Activated CD4-positive, alpha-beta T cell treated with anti-CD3 and anti-CD28 coated beads, Interleukin-2, Interleukin-6, amounts not matched to agents 100 ng/mL and 50 ng/mL, durations not matched to agents 16 hours and 8 hours (primary cell): ENCODE data around the gene ATP6V0C.

ENCODE experiments used
- DNase-seq: peaks from one replicate; pipeline ENCODE4 v3.0.0-alpha.2; 2020

ATP6V0C gene

DNA sequence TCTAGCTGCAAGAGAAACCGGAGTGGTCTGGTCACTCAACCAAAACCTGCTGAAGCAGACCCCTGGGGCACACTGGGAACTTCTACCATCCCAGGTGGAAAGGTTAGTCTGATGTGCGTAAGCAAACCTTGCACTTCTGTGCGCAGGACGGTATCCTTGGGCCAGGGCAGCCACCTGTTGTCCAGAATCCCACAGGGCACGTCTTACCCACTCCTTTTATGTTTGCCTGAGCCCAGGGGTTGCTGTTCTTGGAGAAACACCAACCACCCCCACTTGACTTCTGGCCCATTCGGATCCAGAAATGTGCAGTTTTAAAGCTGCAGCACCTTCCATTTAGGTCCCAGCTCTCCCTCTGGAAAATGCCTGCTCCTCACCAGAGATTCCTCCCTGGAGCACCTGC is 20.1 kb upstream of the ATP6V0C start:
- DNase-seq: no peak

DNA sequence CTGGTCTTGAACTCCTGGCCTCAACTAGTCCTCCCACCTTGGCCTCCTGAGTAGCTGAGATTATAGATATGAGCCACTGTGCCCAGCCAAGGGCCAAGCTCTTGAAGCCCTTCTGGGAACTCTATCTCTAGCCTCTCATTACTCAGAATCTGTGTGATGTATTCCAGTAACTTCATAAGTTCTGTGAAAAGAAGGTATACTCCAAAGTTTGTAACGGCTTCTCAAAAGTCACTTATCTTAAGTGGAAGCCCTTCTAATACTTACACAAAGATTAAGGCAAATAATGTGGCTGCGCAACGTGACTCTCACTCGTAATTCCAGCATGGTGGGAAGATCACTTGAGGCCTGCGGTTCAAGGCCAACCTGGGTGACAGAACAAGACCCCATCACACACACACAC is 19.1 kb upstream of the ATP6V0C start:
- no peak for DNase-seq

- no peak for DNase-seq
Observed at GRCh38 chr16:2495041-2495440, 18.7 kb upstream of the ATP6V0C start.

DNA sequence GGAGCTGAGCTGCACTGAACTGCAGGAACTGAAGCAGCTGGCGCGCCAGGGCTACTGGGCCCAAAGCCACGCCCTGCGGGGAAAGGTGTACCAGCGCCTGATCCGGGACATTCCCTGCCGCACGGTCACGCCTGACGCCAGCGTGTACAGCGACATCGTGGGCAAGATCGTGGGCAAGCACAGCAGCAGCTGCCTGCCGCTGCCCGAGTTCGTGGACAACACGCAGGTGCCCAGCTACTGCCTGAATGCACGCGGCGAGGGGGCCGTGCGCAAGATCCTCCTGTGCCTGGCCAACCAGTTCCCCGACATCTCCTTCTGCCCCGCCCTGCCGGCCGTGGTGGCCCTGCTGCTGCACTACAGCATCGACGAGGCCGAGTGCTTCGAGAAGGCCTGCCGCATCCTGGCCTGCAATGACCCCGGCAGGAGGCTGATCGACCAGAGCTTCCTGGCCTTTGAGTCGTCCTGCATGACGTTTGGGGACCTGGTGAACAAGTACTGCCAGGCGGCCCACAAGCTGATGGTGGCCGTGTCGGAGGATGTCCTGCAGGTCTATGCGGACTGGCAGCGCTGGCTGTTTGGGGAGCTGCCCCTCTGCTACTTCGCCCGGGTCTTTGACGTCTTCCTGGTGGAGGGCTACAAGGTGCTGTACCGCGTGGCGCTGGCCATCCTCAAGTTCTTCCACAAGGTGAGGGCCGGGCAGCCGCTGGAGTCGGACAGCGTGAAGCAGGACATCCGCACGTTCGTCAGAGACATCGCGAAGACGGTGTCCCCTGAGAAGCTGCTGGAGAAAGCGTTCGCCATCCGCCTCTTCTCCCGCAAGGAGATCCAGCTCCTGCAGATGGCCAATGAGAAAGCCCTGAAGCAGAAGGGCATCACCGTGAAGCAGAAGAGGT is 17.3 kb upstream of the ATP6V0C start:
- DNase-seq: no peak

- no peak for DNase-seq
Observed at GRCh38 chr16:2497116-2497630, 16.6 kb upstream of the ATP6V0C start.

DNA sequence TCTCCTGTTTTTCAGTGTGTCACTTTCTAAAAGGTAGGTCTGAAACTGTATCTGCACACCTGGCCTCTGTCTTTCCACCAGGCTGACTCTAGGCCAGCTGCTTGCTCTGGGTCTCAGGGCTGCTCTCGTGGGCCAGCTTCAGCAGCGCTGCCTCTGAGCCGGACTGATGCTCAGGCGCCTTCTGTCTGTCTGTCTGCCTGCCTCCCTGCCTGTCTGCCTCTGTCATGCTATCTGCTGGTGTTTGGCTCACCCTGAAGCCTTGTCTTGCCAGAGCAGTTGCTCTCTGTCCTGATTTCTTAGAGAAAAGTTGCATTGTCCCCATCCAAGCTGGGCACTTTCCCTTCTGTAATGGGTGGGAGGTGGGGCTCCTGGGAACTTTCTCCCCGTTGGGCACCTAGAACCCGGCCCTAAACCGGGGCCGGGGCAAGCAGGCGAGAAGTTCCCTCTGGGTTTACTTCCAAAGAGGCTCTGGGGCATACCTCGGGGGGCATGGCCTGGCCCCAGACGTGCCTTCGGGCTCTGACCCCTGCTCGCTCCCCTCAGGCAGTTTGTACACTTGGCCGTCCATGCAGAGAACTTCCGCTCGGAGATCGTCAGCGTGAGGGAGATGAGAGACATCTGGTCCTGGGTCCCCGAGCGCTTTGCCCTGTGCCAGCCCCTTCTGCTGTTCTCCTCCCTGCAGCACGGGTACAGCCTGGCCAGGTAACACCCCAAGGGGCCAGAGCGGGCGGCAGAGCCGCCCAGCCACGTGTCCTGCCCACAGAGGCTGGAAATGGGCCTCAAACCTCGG is 15.9 kb upstream of the ATP6V0C start:
- DNase-seq: no peak

DNA sequence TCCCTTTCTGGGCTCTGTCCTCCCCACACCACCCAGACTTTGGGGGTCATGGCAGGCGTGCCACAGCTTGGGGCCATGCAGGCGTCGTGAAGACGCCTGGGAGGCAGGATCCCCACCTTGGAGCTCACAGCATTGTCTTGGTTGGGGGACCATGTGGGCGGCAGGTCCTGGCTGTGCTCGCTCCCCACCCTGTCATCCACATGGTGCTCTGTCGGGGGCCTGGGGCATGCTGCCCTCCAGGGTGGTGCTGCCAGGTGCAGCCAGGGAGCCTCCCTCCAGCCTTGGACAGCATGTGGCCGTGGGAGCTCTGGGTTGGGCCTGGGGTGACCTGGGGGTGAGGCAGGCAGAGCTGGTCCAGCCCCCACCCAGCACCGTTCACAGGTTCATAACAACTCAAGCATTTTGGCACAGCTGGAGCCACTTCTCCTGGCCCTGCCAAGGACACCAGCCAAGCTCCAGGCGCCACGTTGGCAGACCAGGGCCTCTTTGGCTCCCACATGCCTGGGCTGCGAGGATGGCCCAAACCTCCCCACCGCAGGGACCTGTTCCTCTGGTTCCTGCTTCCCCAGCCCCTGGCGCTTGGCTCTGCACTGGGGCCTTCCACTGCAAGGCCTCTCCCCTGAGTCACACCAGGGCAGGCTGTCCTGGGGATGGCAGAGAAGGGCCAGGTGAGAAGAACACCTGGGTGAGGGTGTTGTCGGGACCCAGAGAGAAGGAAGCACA is 15.1 kb upstream of the ATP6V0C start:
- DNase-seq: no peak

DNA sequence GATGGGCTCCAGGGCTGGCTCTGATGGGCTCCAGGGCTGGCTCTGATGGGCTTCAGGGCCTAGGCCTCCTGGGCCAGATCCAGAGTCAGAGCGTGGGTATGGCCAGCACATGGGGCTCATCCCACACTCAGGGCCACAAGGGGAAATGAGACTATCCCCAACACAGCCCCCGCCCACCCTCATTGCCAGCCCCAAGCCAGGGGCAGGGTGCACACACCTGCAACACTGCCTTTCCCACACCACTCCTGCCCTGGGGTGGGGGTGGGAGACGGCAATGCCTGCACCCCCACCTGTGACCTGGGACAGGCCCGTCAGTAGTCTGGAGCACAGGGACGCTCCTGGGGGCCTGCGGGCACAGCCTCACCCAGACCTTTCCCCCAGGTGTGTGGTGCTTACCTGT is 14.3 kb upstream of the ATP6V0C start:
- no peak for DNase-seq

- DNase-seq: no peak
Observed at GRCh38 chr16:2499890-2500429, 13.8 kb upstream of the ATP6V0C start.

- DNase-seq: no peak
Observed at GRCh38 chr16:2500430-2500917, 13.3 kb upstream of the ATP6V0C start.

DNA sequence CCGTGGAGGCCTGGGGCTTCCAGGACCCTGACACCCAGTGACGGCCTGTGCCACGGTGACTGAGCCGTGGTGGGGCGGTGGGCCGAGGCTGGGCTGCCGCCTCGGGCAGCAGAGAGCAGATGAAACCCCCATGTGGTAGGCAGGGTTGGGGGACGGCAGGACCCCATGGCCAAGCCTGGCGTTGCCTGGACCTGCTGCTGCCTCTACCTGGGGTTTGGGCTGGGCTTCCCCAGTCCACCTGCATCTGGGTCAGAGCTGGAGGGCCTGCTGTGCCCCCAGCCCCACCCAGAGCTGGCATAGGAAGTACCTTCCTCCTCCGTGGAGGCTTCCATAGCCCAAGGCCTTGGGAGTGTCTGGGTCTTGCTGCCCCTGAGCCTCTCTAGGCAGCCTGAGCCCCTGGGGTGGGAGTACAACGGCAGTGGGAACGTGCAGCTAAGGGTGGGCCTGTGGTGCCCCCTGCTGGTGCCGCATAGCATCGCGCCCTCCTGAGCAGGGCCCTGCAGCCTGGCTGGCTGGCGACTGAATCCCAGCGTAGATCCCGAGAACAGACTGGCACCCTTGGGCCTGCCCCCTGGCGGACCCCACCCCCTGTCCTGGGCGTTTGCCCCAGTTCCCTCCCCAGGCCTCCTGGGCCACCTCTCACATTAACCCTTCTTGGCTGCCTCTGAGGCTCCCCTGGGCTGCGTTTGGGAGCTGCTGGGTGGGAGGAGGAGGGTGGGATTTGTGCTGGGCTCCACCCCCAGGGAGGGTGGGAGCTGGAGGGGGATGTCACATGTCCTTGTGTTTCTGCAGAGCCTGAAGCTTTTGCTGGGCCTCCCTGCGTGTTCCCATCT is 12.6 kb upstream of the ATP6V0C start:
- DNase-seq: peak; percentile 85

- no peak for DNase-seq
Observed at GRCh38 chr16:2501946-2502895, 11.5 kb upstream of the ATP6V0C start.

- DNase-seq: no peak
Observed at GRCh38 chr16:2505695-2506094, 8.1 kb upstream of the ATP6V0C start.

DNA sequence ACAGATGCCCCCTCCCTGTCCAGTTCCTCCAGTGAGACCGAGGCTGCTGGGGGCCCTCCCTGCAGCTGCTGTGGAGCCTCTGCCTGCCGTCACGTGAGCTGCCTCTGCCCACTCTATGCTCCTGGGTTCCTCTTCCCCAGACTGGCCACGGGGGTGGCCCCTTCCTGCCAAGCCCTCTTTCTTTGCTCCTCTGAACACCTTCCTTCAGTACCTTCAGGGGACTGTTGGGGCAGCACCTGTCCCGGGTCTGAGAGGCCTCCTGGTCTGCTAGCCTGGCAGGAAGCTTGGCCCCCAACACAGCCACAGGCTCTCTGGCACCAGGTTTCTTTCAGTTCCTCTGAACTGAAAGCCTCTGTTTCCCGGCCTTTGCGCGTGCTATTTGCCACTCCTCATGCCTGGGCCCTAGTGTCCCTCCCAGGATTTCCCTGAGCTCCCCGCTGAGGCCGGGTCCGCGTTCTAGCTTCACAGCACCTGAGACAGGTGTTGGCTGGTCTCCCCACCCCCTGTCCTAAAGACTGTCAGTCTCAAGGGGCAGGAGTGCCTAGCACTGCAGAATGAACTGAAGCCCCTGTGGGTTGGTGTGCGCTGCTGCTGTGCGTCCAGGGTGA is 6.6 kb upstream of the ATP6V0C start:
- DNase-seq: no peak

DNA sequence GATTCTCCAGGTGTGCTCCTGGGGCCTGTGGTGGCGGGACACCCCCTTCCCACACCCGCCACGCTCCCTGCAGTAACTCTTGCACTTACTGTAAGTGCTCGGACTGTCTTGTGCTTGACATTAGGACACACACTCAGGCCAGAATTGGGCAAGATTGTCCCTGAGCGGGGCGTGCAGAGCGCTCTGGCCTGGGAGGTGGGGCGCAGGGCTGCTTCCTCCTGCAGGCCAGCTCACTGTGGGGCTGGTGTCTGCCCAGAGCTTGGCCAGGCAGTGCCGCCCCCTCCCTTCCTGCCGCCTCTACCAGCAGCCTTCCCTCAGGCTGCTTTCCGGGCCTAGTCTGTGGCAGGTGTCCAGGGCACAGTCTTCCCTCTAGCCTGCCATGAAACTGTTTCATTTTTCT is 6.1 kb upstream of the ATP6V0C start:
- DNase-seq: no peak

GRCh38 chr16:2508722-2509400 is 4.9 kb upstream of the ATP6V0C start:
- no peak for DNase-seq

GRCh38 chr16:2511128-2511800 is 2.5 kb upstream of the ATP6V0C start:
- DNase-seq: no peak

- DNase-seq: no peak
Observed at GRCh38 chr16:2511996-2512734, 1.6 kb upstream of the ATP6V0C start.
